ENCODE results near the gene CD58.

DNA sequence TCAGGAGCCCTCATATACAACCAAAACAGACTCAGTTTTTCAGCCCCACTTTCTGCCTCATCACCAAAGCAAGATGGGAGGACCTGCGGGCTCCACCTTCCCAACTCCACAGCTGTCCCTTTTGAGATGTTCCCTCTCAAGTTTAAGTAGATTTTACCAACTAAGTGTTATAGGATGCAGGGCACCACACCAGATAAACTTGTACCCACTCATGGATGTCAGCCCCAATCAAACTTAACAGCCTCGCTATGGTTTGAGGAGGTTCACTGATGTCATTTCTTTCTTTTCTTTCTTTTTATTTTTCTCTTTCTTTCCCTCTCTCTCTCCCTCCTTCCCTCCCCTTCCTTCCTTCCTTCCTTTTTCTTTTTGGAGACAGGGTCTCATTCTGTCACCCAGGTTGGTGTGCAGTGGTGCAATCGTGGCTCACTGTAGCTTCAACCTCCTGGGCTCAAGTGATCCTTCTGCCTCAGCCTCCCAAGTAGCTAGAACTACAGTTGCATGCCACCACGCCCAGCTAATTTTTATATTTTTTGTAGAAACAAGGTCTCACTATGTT, 13.4 kb downstream of the CD58 start:
- TF ChIP-seq ZFP30 (CRISPR knock-in tag; IDR thresholded peaks at IDR 0.05) (no peak), ZNF8 (CRISPR knock-in tag; IDR thresholded peaks at IDR 0.05) (no peak), POU6F1 (CRISPR knock-in tag; IDR thresholded peaks at IDR 0.05; ENCODE audit: borderline replicate concordance, low read depth) (no peak), RARB (CRISPR knock-in tag; IDR thresholded peaks at IDR 0.05) (no peak), ARNTL (CRISPR knock-in tag; IDR thresholded peaks at IDR 0.05; ENCODE audit: borderline replicate concordance, low read depth) (no peak), ESRRG (CRISPR knock-in tag; IDR thresholded peaks at IDR 0.05) (no peak), ZNF565 (CRISPR knock-in tag; conservative IDR thresholded peaks at IDR 0.05; ENCODE audit: low read depth) (no peak), CSRNP3 (CRISPR knock-in tag; IDR thresholded peaks at IDR 0.05) (no peak), PATZ1 (CRISPR knock-in tag; IDR thresholded peaks at IDR 0.05; ENCODE audit: borderline replicate concordance) (no peak)
- TF ChIP-seq, protein P1, sequence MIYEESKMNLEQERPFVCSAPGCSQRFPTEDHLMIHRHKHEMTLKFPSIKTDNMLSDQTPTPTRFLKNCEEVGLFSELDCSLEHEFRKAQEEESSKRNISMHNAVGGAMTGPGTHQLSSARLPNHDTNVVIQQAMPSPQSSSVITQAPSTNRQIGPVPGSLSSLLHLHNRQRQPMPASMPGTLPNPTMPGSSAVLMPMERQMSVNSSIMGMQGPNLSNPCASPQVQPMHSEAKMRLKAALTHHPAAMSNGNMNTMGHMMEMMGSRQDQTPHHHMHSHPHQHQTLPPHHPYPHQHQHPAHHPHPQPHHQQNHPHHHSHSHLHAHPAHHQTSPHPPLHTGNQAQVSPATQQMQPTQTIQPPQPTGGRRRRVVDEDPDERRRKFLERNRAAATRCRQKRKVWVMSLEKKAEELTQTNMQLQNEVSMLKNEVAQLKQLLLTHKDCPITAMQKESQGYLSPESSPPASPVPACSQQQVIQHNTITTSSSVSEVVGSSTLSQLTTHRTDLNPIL (CRISPR knock-in tag; IDR thresholded peaks at IDR 0.05; ENCODE audit: low read depth) = no peak
